Activated CD4-positive, alpha-beta memory T cell treated with anti-CD3 and anti-CD28 coated beads, Interleukin-2, amount 10 ng/mL, durations not matched to agents 7 days and 5 days (primary cell): ENCODE data around the gene FAM180A. TPM values are rescaled to one million over a fixed set of nuclear protein-coding genes. Genes with fewer than 3 reads are reported as not detected.

Experiments used
- CTCF ChIA-PET: fragments of 350-600 bp; sonication (Branson Sonifier 250); formaldehyde crosslinking; loops from one replicate; lab custom pipeline; 2021; ENCODE audit warnings: antibody characterized with exemption, inconsistent platforms; lab: Charles Lee
- POLR2A ChIA-PET: fragments of 350-600 bp; sonication (Branson Sonifier 250); formaldehyde crosslinking; loops from one replicate; lab custom pipeline; 2021; ENCODE audit warnings: antibody characterized with exemption; lab: Charles Lee
- DNase-seq: peaks from one replicate; pipeline ENCODE4 v3.0.0-alpha.2; 2020
- H3K27ac Mint-ChIP-seq: one replicate; pipeline ENCODE4 v1.8.0; 2021; ENCODE audit warnings: mild to moderate bottlenecking, mixed read lengths
- H3K27me3 Mint-ChIP-seq: one replicate; pipeline ENCODE4 v1.8.0; 2021; ENCODE audit warnings: mixed read lengths
- H3K36me3 Mint-ChIP-seq: one replicate; pipeline ENCODE4 v1.8.0; 2021; ENCODE audit warnings: low read depth, mixed read lengths
- H3K4me1 Mint-ChIP-seq: one replicate; pipeline ENCODE4 v1.8.0; 2021; ENCODE audit warnings: mixed read lengths
- H3K4me3 Mint-ChIP-seq: one replicate; pipeline ENCODE4 v1.8.0; 2021; ENCODE audit warnings: mild to moderate bottlenecking, mixed read lengths
- H3K9me3 Mint-ChIP-seq: one replicate; pipeline ENCODE4 v1.8.0; 2021; ENCODE audit warnings: mixed read lengths
- total RNA-seq, 2 experiments: library from RNA; stranded (reverse); gene quantifications; one replicate each; pipeline ENCODE4 v1.2.3, GENCODE V29; 2021

The FAM180A gene
- total RNA-seq, 2 experiments from 2014 or later: not detected

DNA sequence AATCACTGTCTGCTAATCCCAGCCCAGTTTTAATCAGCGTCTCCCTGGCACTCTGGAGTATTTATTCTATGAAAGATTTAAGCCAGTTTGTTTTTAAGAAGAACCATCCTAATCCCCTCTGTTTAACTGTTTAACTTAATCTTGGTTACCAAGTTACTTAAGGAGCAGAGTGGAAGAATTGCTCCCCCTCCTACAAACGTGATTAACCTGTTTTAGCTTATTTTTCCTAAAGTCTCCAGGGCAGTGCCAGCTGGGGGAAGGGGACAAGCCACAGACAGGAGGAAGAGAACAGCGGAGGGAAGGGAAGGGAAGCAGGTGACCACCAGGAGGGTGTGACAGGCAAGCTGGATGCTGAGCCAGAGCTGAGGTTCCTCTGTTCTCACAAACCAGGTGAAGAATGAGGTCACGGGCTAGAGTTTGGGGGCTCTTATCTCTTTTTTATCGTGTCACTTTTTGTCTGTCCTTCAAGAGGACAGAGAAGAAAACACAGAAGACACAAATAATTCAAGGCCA lies 22.3 kb downstream of the FAM180A start:
- Mint-ChIP-seq H3K27me3 (peaks cover 9% of the 10 kb centered on the region), H3K4me3 (no peak overlapping the region), H3K9me3 (no peaks in the 10 kb centered on the region), H3K36me3 (no peaks in the 10 kb centered on the region), H3K4me1 (no peaks in the 10 kb centered on the region), H3K27ac (no peak overlapping the region)
- POLR2A ChIA-PET: no interaction called here
- CTCF ChIA-PET: no interaction called here
- no peak for DNase-seq

DNA sequence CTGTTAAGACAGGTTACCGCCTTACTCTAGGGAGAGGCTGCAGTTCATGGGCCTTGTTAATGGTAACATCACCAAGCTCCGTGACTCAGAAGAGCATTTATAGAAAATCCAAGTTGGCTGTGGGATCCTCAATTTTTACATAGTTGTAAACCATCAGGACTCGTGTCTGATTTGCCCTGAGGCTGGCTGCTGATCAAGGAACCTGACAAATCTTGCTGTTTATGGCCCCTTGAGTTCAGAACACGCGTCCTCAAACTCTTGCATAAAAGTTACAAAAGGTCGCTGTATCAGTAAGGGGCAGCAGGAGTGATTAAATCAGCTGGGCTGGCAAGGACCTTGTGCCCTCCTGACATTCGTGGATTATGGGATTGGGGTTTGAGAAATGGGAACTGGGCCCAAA lies 25.2 kb downstream of the FAM180A start:
- H3K36me3 Mint-ChIP-seq: no peaks in the 10 kb centered on the region
- POLR2A ChIA-PET: no interaction called here
- DNase-seq: no peak
- H3K4me3 Mint-ChIP-seq: no peak overlapping the region
- peaks cover 8% of the 10 kb centered on the region for H3K27me3 Mint-ChIP-seq
- H3K9me3 Mint-ChIP-seq: no peaks in the 10 kb centered on the region
- H3K4me1 Mint-ChIP-seq: no peaks in the 10 kb centered on the region
- no peak overlapping the region for H3K27ac Mint-ChIP-seq
- CTCF ChIA-PET: no interaction called here

- no peaks in the 10 kb centered on the region for H3K36me3 Mint-ChIP-seq
- ChIA-PET CTCF (no interaction called here), POLR2A (no interaction called here)
- H3K9me3 Mint-ChIP-seq: no peaks in the 10 kb centered on the region
- no peak overlapping the region for H3K27ac Mint-ChIP-seq
- no peak for DNase-seq
- H3K27me3 Mint-ChIP-seq: peaks cover 10% of the 10 kb centered on the region
- no peaks in the 10 kb centered on the region for H3K4me1 Mint-ChIP-seq
- no peak overlapping the region for H3K4me3 Mint-ChIP-seq
These were observed 27.3 kb downstream of the FAM180A start for GRCh38 chr7:135721198-135721820.

DNA sequence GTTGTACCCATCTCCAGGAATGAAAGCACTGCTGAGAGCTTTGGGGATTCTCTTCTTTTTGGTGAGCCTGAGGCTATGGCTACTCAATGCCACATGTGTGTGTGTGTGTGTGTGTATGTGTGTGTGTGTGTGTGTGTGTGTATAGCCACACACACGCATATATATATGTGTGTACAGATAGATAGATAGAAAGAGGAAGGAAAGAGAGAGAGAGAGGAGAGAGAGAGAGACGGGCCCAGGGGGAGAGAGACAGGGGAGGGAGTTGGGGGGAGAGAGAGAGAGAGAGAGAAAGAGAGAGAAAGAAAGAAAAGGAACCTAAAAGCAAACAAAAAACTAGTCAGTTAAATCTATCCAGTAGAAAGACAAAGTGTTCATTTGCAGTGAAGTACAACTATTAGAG lies 28.9 kb downstream of the FAM180A start:
- CTCF ChIA-PET: no interaction called here
- H3K4me3 Mint-ChIP-seq: no peak overlapping the region
- H3K4me1 Mint-ChIP-seq: no peaks in the 10 kb centered on the region

GRCh38 chr7:135718794-135719437 lies 29.7 kb downstream of the FAM180A start:
- Mint-ChIP-seq H3K27ac (no peak overlapping the region), H3K27me3 (peaks cover 5% of the 10 kb centered on the region), H3K36me3 (no peaks in the 10 kb centered on the region), H3K4me1 (no peaks in the 10 kb centered on the region), H3K9me3 (no peaks in the 10 kb centered on the region), H3K4me3 (no peak overlapping the region)
- ChIA-PET POLR2A (no interaction called here), CTCF (interaction anchor here (1.5 kb wide), 1 partner anchor 16 kb away, joined by 4 read pairs; no protein-coding TSS in a partner anchor)
- DNase-seq: no peak

More for the DNA sequence above, 28.9 kb downstream of the FAM180A start:
- Mint-ChIP-seq H3K27me3 (peaks cover 6% of the 10 kb centered on the region), H3K27ac (no peak overlapping the region), H3K36me3 (no peaks in the 10 kb centered on the region), H3K9me3 (no peaks in the 10 kb centered on the region)
- POLR2A ChIA-PET: no interaction called here
- no peak for DNase-seq

DNA sequence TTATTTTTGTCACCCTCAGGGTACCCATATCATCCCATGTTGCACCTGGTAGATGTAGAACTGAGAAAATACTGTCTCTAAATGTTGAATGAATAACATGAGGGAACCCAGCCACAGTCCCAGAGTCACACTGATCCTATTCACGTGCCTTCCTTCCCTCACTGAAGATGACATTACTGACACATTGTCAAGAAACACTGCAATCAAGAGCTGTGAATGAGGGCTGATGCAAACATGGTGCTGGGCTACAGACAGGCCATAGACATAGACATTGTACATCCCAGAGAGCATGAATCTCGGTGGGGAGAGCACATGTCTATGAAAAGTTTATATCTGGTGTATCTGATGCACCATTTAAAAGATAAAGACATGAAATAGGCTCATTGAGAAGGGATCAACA lies 30.4 kb downstream of the FAM180A start:
- no peak overlapping the region for H3K27ac Mint-ChIP-seq
- no peak overlapping the region for H3K4me3 Mint-ChIP-seq
- H3K27me3 Mint-ChIP-seq: peaks cover 5% of the 10 kb centered on the region
- no peaks in the 10 kb centered on the region for H3K4me1 Mint-ChIP-seq
- no peaks in the 10 kb centered on the region for H3K36me3 Mint-ChIP-seq
- CTCF ChIA-PET: interaction anchor here (1.5 kb wide), 1 partner anchor 17 kb away, joined by 4 read pairs; no protein-coding TSS in a partner anchor
- POLR2A ChIA-PET: no interaction called here
- H3K9me3 Mint-ChIP-seq: no peaks in the 10 kb centered on the region
- no peak for DNase-seq

- H3K36me3 Mint-ChIP-seq: no peaks in the 10 kb centered on the region
- no peaks in the 10 kb centered on the region for H3K9me3 Mint-ChIP-seq
- no peaks in the 10 kb centered on the region for H3K4me1 Mint-ChIP-seq
- ChIA-PET CTCF (interaction anchor here (1.5 kb wide), 1 partner anchor 17 kb away, joined by 4 read pairs; no protein-coding TSS in a partner anchor), POLR2A (no interaction called here)
- H3K27ac Mint-ChIP-seq: no peak overlapping the region
- peaks cover 5% of the 10 kb centered on the region for H3K27me3 Mint-ChIP-seq
- H3K4me3 Mint-ChIP-seq: no peak overlapping the region
- no peak for DNase-seq
These were observed 30.9 kb downstream of the FAM180A start for GRCh38 chr7:135717693-135718092.

DNA sequence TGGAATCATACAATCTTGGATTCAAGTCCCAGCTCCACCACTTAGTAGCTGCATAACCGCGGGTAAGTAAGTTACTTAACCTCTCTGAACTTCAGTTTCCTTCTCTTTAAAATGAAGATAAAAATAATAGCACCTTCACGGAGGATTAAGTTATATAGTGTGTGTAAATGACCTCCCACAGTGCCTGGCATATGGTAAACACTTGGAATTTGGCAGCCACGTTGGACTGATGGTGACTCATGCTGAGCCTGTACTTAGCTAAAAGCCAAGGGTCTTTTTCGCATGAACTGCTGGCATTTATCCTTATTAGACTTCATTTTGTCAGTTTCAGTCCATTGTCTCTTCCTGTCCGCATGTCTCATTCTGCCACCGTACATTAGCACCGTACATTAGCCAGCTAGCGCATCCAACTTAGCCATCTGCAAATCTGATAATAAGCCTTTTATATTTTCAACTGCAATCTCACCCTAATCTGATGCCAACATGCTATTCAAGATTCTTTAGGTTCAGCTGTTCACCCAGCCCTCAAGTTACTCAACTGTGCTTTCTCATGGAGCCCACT lies 31.9 kb downstream of the FAM180A start:
- no peaks in the 10 kb centered on the region for H3K4me1 Mint-ChIP-seq
- POLR2A ChIA-PET: no interaction called here

GRCh38 chr7:135715673-135716072 lies 32.9 kb downstream of the FAM180A start:
- Mint-ChIP-seq H3K4me1 (no peaks in the 10 kb centered on the region), H3K27me3 (peaks cover 5% of the 10 kb centered on the region), H3K9me3 (no peaks in the 10 kb centered on the region), H3K27ac (no peak overlapping the region), H3K4me3 (no peak overlapping the region), H3K36me3 (no peaks in the 10 kb centered on the region)
- ChIA-PET POLR2A (no interaction called here), CTCF (no interaction called here)
- no peak for DNase-seq

More for the DNA sequence above, 31.9 kb downstream of the FAM180A start:
- Mint-ChIP-seq H3K9me3 (no peaks in the 10 kb centered on the region), H3K27me3 (peaks cover 5% of the 10 kb centered on the region), H3K36me3 (no peaks in the 10 kb centered on the region), H3K4me3 (no peak overlapping the region), H3K27ac (no peak overlapping the region)
- CTCF ChIA-PET: interaction anchor here (0.7 kb wide), 1 partner anchor 789 kb away, joined by 3 read pairs; no protein-coding TSS in a partner anchor
- DNase-seq: no peak

DNA sequence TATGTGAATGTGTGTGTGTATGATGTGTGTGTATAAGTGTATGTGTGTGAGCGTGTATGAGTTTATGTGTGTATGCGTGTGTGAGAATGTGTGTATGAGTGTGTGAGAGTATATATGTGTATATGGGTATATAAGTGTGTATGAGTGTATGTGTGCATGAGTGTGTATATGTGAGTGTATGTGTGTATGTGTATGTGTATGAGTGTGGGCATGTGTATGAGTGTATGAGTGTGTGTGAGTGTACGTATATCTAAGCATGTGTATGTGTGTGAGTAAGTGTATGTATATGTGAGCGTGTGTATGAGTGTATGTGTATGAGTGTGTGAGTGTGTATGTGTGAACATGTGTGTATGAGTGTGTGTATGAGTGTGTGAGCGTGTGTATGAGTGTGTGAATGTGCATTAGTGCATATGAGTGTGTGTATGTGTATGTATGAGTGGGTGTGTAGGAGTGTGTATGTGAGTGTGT lies 33.5 kb downstream of the FAM180A start:
- no peak overlapping the region for H3K4me3 Mint-ChIP-seq
- DNase-seq: no peak
- no peaks in the 10 kb centered on the region for H3K9me3 Mint-ChIP-seq
- H3K4me1 Mint-ChIP-seq: no peaks in the 10 kb centered on the region
- ChIA-PET POLR2A (no interaction called here), CTCF (no interaction called here)
- H3K27me3 Mint-ChIP-seq: peaks cover 5% of the 10 kb centered on the region
- no peaks in the 10 kb centered on the region for H3K36me3 Mint-ChIP-seq
- H3K27ac Mint-ChIP-seq: no peak overlapping the region

GRCh38 chr7:135714534-135715009 lies 34.0 kb downstream of the FAM180A start:
- ChIA-PET CTCF (interaction anchor here (3.9 kb wide), 1 partner anchor 43 kb away, joined by 26 read pairs; no protein-coding TSS in a partner anchor), POLR2A (no interaction called here)
- DNase-seq: no peak
- Mint-ChIP-seq H3K27ac (no peak overlapping the region), H3K9me3 (no peaks in the 10 kb centered on the region), H3K27me3 (peaks cover 4% of the 10 kb centered on the region), H3K36me3 (no peaks in the 10 kb centered on the region), H3K4me3 (no peak overlapping the region), H3K4me1 (no peaks in the 10 kb centered on the region)

- ChIA-PET CTCF (interaction anchor here (0.6 to 3.9 kb wide), 3 partner anchors 42 to 532 kb away, joined by 3 to 26 read pairs (median 3); no protein-coding TSS in a partner anchor), POLR2A (no interaction called here)
- no peak for DNase-seq
- no peak overlapping the region for H3K27ac Mint-ChIP-seq
- H3K4me3 Mint-ChIP-seq: no peak overlapping the region
- H3K9me3 Mint-ChIP-seq: no peaks in the 10 kb centered on the region
- no peaks in the 10 kb centered on the region for H3K4me1 Mint-ChIP-seq
- H3K27me3 Mint-ChIP-seq: peaks cover 3% of the 10 kb centered on the region
- H3K36me3 Mint-ChIP-seq: no peaks in the 10 kb centered on the region
These were observed 34.7 kb downstream of the FAM180A start for GRCh38 chr7:135713836-135714470.
